Stimulated activated naive CD8-positive, alpha-beta T cell treated with anti-CD3 and anti-CD28 coated beads, Interleukin-15, Interleukin-2, amounts not matched to agents 100 U/mL and 50 U/mL, for 24 hours (primary cell): ENCODE data around the gene C2orf92.
A peak's percentile ranks its signal among the peaks of the same experiment; 100 is the strongest.
"Not testable (repeated sequence)": the region's sequence is repeated elsewhere in the genome, so short reads cannot be mapped to it uniquely, and the experiment has no call there.

Experiments
- ATAC-seq: fragments of 150-1000 bp; cut with Tn5 transposase; one replicate; pipeline ENCODE4 v1.10.0; 2021
- DNase-seq: peaks from one replicate; pipeline ENCODE4 v3.0.0; 2021

Gene C2orf92

GRCh38 chr2:97669448-97669847, at the start of gene C2orf92:
Gene C2orf92 (plus strand): TSS chr2:97669713. CDS start chr2:97669789, 76 bp downstream.
- ATAC-seq (no peak), DNase-seq (no peak)

- DNase-seq, ATAC-seq: not testable (repeated sequence)
These were observed 49.0 kb upstream of the C2orf92 start for GRCh38 chr2:97620492-97620891.

- ATAC-seq, DNase-seq: not testable (repeated sequence)
These were observed 46.5 kb upstream of the C2orf92 start for GRCh38 chr2:97622976-97623375.

GRCh38 chr2:97625354-97626048, 44.0 kb upstream of the C2orf92 start:
- DNase-seq, ATAC-seq: not testable (repeated sequence)

- ATAC-seq, DNase-seq: not testable (repeated sequence)
These were observed 43.5 kb upstream of the C2orf92 start for GRCh38 chr2:97626049-97626430.

- no peak for DNase-seq
These were observed 25.3 kb upstream of the C2orf92 start for GRCh38 chr2:97644023-97644717.

DNA sequence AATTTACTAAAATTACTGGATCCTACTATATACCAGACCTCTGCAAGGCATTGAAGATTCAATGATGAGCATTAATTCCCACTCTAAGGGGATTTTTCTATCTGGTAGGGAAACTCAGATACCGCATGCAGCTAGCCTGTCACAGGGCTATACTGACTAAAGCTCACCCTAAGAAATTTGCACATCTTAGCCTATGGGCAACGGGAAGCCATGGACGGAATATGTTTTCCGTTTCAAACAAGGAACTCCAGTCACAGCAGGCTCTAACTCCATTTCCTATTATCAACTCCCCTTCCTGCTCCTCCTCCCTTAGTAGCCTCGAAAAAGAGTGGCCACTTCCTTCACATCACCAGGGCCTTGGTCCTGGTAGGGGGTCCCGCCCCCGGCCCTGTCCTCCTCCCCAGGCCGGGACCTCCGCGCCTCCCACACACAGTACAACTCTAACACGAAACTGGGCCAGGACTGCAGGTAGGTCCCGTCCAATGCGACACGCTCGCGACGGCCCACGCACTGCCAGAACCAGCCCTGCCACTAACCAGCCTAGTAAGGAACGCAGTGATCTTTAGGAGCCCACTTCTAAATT, 24.3 kb upstream of the C2orf92 start:
- DNase-seq, result no peak
- ATAC-seq, result peak; percentile 59

More at GRCh38 chr2:97644023-97644717, 25.3 kb upstream of the C2orf92 start:
- ATAC-seq, result no peak

DNA sequence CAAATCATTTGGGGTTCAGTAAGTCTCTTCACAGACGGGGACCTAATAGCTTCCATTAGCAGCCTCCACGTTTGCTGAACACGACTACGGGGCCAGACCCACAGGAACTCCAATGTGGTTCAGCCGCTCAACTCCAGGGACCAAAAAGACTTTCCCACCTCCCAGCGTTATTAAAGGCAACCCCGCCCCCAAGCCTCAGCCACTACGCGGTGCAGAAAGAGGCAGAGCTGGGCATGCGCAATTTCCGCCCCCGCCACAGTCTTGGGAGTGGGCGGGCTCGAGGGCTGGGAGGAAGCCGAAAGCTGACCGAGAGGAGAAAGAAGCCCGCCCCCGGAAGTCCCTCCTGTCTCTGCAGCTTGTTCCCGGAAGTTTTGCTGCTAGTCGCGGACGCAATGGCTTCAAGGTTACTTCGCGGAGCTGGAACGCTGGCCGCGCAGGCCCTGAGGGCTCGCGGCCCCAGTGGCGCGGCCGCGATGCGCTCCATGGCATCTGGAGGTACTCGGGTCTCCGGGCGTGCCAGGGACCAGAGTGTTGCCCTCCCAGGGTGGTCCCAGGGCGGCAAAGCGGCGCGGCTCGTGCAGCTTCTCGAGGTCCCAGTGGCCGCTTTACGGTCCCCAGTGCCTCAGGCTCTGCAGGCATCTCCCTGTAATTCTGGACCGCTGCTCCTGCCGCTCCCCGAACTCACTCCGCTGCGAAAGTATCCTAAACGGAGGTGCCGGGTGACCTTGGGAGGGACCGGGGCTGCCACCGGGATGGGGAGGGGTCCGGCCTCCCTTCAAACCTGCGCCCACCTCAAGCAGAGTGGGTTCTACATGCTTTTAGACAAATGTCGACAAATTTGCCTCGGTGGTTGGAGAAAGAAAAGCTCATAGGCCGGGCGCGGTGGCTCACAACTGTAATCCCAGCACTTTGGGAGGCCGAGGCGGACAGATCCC, 23.6 kb upstream of the C2orf92 start, which contains the start of gene COX5B:
TSS of gene COX5B (plus strand) at position 368 of the 935 bp plus-strand sequence. CDS start at position 393, 25 bp downstream.
- DNase-seq, result peak; percentile 99
- peak; percentile 89 for ATAC-seq

DNA sequence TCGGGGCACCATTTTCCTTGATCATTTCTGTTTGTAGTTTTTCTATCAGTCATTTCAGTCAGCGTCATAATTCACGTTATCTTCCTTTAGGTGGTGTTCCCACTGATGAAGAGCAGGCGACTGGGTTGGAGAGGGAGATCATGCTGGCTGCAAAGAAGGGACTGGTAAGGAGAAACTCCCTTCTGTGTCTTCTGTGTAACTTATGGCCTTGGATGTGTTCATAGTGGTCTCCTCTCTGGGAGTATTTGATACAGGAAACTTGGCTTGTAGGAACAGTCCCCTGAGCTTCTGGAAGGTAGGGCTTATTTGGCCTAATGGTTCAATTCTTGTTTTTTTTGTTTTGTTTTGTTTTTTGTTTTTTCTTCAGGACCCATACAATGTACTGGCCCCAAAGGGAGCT, 22.5 kb upstream of the C2orf92 start:
- ATAC-seq, result no peak
- no peak for DNase-seq

- ATAC-seq (no peak), DNase-seq (no peak)
These were observed 18.4 kb upstream of the C2orf92 start for GRCh38 chr2:97651114-97651513.

DNA sequence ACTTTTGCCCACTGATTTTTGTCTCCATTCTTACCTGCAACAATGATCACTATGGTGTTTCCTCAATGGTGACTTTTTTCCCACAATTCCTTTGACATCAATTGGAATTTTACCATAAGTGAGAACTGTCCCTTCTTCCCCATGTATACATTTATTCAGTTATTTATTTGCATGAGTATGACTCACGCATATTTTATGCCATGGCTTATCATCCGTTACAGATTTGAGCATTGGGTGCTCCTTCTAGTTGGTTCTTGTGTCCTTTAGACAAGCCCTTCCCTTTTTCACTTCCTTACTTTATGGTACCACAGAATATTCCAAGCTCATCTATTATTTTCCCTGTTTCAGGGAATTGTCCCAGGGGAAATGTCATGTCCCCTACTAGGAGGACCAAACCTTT, 16.0 kb upstream of the C2orf92 start:
- DNase-seq (no peak), ATAC-seq (no peak)

- no peak for DNase-seq
- ATAC-seq, result no peak
These were observed 15.6 kb upstream of the C2orf92 start for GRCh38 chr2:97653874-97654273.

- no peak for DNase-seq
- ATAC-seq, result peak; percentile 10
These were observed 15.2 kb upstream of the C2orf92 start for GRCh38 chr2:97654309-97654708.

- ATAC-seq (peak; percentile 19), DNase-seq (no peak)
These were observed 14.7 kb upstream of the C2orf92 start for GRCh38 chr2:97654791-97655190.

GRCh38 chr2:97656129-97656755, 13.3 kb upstream of the C2orf92 start:
- DNase-seq (no peak), ATAC-seq (no peak)

DNA sequence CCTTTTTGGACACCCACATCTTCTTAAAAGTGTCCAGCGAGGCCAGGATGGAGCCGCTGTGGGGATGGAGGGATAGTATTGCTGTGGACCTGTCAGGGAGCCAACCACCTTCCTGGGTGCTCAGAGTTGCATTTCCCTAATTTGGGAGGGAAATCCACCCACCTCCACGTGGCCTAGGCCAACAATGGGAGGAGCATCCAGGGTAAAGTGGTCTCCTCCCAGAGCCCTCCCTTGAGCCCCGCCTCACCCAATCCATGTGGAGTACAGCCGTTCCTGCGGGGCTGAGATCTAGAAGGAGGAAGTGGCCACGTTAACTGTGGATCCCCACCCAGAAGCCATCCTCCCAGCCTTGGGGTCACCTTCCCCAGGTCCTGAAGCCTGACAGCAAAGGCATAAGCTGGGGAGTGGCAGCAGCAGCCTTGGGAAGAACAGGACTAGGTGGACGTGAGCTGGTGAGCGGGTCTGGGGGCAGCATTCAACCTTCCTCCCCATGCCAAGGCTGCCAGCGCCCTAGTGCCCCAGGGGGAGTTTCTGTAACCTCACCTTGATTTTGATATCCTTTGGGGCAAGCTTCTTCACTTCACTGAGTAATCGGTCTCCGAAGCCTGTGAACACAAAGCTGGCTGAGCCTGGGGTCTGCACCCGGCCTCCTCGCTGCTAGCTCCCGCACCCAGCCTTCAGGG, 12.5 kb upstream of the C2orf92 start:
- no peak for DNase-seq
- no peak for ATAC-seq

DNA sequence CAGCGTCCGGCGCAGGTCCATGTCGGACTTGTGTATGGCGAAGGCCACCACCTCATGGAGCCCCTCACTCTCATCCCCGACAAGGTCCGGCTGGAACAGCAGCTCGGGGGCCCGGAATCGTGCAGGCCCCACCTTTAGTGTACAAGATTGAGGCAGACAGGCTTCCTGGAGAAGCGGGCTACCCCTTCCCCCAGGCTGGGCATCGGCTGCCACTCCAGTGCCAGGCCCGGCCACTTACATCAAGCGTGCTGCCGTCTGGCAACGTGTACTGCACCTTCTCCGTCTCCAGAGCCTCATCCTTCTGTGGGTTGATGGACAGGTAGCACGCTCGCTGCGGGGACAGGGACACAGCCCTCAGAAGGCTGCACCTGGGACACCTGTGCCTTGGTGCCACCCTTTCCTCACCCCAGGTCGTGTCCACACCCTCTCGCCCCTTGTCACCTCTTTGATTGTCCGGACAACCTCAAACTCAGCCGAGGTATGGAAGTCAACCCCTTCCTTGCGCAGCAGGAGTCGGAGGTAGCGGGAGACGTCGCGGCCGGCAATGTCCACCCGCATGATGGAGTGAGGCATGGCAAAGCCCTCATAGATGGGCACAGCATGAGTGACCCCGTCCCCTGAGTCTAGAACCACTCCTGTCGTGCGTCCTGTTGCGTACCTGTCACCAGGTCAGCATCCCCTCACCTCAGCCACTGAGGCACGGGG, 11.4 kb upstream of the C2orf92 start:
- DNase-seq (no peak), ATAC-seq (no peak)

- ATAC-seq (no peak), DNase-seq (no peak)
These were observed 10.8 kb upstream of the C2orf92 start for GRCh38 chr2:97658691-97659157.

GRCh38 chr2:97659256-97660043, 10.1 kb upstream of the C2orf92 start:
- no peak for DNase-seq
- ATAC-seq, result no peak
